GM18507 (cell line): ENCODE data around the gene DNA2.
"Not testable (repeated sequence)": the region's sequence is repeated elsewhere in the genome, so short reads cannot be mapped to it uniquely, and the experiment has no call there.

Experiments
- DNase-seq: peaks from one replicate; pipeline ENCODE4 v3.0.0; 2011; ENCODE audit warnings: low read depth; ENCODE audit not compliant: insufficient read length; ENCODE audit errors: extremely low spot score
- FAIRE-seq: peaks from 2 replicates; lab custom pipeline; 2011; peaks lifted over from hg19 to GRCh38; lab: Jason Lieb, UNC

DNA2 gene

GRCh38 chr10:68471586-68472408 lies at the start of gene DNA2:
Gene DNA2, minus strand, starts transcription at chr10:68471973. Its CDS starts 109 bp downstream, at chr10:68471864.
- DNase-seq (peak; percentile 91), FAIRE-seq (peak; percentile 80)

- not testable (repeated sequence) for DNase-seq, FAIRE-seq
These were observed 46.8 kb upstream of the DNA2 start for GRCh38 chr10:68518609-68519008.

- DNase-seq (no peak), FAIRE-seq (no peak)
These were observed 45.4 kb upstream of the DNA2 start for GRCh38 chr10:68517188-68517587.

GRCh38 chr10:68516766-68517165 lies 45.0 kb upstream of the DNA2 start:
- FAIRE-seq: no peak
- no peak for DNase-seq

- DNase-seq, FAIRE-seq: not testable (repeated sequence)
These were observed 44.4 kb upstream of the DNA2 start for GRCh38 chr10:68516216-68516615.

GRCh38 chr10:68508090-68508489 lies 36.3 kb upstream of the DNA2 start:
- FAIRE-seq (no peak), DNase-seq (no peak)

- DNase-seq (no peak), FAIRE-seq (no peak)
These were observed 34.6 kb upstream of the DNA2 start for GRCh38 chr10:68506411-68506810.

GRCh38 chr10:68502846-68503245 lies 31.1 kb upstream of the DNA2 start:
- FAIRE-seq: no peak
- no peak for DNase-seq

- DNase-seq: no peak
- FAIRE-seq: no peak
These were observed 29.9 kb upstream of the DNA2 start for GRCh38 chr10:68501691-68502090.

GRCh38 chr10:68499544-68499943 lies 27.8 kb upstream of the DNA2 start:
- DNase-seq (no peak), FAIRE-seq (no peak)

GRCh38 chr10:68496072-68496471 lies 24.3 kb upstream of the DNA2 start:
- FAIRE-seq (no peak), DNase-seq (no peak)

- no peak for DNase-seq
- FAIRE-seq: no peak
These were observed 20.3 kb upstream of the DNA2 start for GRCh38 chr10:68492118-68492517.

GRCh38 chr10:68489919-68490318 lies 18.1 kb upstream of the DNA2 start:
- no peak for DNase-seq
- no peak for FAIRE-seq

- FAIRE-seq (no peak), DNase-seq (no peak)
These were observed 2.2 kb upstream of the DNA2 start for GRCh38 chr10:68474021-68474420.

GRCh38 chr10:68471063-68471585 lies 649 bp downstream of the DNA2 start:
- no peak for FAIRE-seq

GRCh38 chr10:68470300-68470699 lies 1.5 kb downstream of the DNA2 start:
- no peak for FAIRE-seq

More at GRCh38 chr10:68471063-68471585, 649 bp downstream of the DNA2 start:
- no peak for DNase-seq

GRCh38 chr10:68469838-68470237 lies 1.9 kb downstream of the DNA2 start:
- no peak for DNase-seq
- FAIRE-seq: no peak

More at GRCh38 chr10:68470300-68470699, 1.5 kb downstream of the DNA2 start:
- no peak for DNase-seq

- not testable (repeated sequence) for FAIRE-seq, DNase-seq
These were observed 7.0 kb downstream of the DNA2 start for GRCh38 chr10:68464729-68465128.

- DNase-seq: no peak
- no peak for FAIRE-seq
These were observed 8.2 kb downstream of the DNA2 start for GRCh38 chr10:68463365-68464093.

GRCh38 chr10:68462536-68462935 lies 9.2 kb downstream of the DNA2 start:
- FAIRE-seq (no peak), DNase-seq (no peak)
